HFFc6 (cell line): Measurements from ENCODE around the gene GATA5. TPM values are rescaled to one million over a fixed set of nuclear protein-coding genes. Genes with fewer than 3 reads are reported as not detected.

Experiments
- DNase-seq: peaks from one replicate; pipeline ENCODE4 v3.0.0-alpha.2; 2018
- H3K27ac Mint-ChIP-seq: 2 replicates; pipeline ENCODE4 v1.8.0; 2020; ENCODE audit warnings: mild to moderate bottlenecking, mixed read lengths
- H3K27me3 Mint-ChIP-seq: 2 replicates; pipeline ENCODE4 v1.8.0; 2021; ENCODE audit warnings: mild to moderate bottlenecking, moderate library complexity, mixed read lengths; ENCODE audit not compliant: insufficient read depth
- H3K36me3 Mint-ChIP-seq: 2 replicates; pipeline ENCODE4 v1.8.0; 2021; ENCODE audit warnings: low read depth, mixed read lengths
- H3K4me1 Mint-ChIP-seq: 2 replicates; pipeline ENCODE4 v1.8.0; 2020; ENCODE audit warnings: low read depth, mixed read lengths
- H3K4me3 Mint-ChIP-seq: 2 replicates; pipeline ENCODE4 v1.8.0; 2020; ENCODE audit warnings: mild to moderate bottlenecking, moderate library complexity, mixed read lengths
- H3K9me3 Mint-ChIP-seq: 2 replicates; pipeline ENCODE4 v1.8.0; 2020; ENCODE audit warnings: mild to moderate bottlenecking, mixed read lengths
- total RNA-seq, 6 experiments: library from RNA; stranded (reverse); fragmentation: NEBNext Ultra II Directional; extraction: Animal tissue kit (Norgen Biotek cat#: 25700); gene quantifications; 2 replicates in 1 of 6; 3 replicates in 5 of 6; pipeline ENCODE4 v1.2.3, GENCODE V29; 2021
- TF ChIP-seq, protein P1 (sequence below): fragments of 200-600 bp; sonication (generic); IDR thresholded peaks from 2 replicates; pipeline ENCODE4 v1.5.0; 2021; ENCODE audit warnings: antibody characterized with exemption, mild to moderate bottlenecking

The GATA5 gene
- total RNA-seq, 6 experiments from 2014 or later = not detected

GRCh38 chr20:62515826-62516225 lies 40.0 kb upstream of the GATA5 start:
- no peak for DNase-seq
- TF ChIP-seq, protein P1, sequence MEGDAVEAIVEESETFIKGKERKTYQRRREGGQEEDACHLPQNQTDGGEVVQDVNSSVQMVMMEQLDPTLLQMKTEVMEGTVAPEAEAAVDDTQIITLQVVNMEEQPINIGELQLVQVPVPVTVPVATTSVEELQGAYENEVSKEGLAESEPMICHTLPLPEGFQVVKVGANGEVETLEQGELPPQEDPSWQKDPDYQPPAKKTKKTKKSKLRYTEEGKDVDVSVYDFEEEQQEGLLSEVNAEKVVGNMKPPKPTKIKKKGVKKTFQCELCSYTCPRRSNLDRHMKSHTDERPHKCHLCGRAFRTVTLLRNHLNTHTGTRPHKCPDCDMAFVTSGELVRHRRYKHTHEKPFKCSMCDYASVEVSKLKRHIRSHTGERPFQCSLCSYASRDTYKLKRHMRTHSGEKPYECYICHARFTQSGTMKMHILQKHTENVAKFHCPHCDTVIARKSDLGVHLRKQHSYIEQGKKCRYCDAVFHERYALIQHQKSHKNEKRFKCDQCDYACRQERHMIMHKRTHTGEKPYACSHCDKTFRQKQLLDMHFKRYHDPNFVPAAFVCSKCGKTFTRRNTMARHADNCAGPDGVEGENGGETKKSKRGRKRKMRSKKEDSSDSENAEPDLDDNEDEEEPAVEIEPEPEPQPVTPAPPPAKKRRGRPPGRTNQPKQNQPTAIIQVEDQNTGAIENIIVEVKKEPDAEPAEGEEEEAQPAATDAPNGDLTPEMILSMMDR = no peak
- no peaks in the 10 kb centered on the region for H3K36me3 Mint-ChIP-seq
- no peak overlapping the region for H3K27ac Mint-ChIP-seq
- no peaks in the 10 kb centered on the region for H3K9me3 Mint-ChIP-seq
- no peak overlapping the region for H3K4me3 Mint-ChIP-seq
- H3K27me3 Mint-ChIP-seq = peaks cover 27% of the 10 kb centered on the region
- H3K4me1 Mint-ChIP-seq = no peaks in the 10 kb centered on the region

DNA sequence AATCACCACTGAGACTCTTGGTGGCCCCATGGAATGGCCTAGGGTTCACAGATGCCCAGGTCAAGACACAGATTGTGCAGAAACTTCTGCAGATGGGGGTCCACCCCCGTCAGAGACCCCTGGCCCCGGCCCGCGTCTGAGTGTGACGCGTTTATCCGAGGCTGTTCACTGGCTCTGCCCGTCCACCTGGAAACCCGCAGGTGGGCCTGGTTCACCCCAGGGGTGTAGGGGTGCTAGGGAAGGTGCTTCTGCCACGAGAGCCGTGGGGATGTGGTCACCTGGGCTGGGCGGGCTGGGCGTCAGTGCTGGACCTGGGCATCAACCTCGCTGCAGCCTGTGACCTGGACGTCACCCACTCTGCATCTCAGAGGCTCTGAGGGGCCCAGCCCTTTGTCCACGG lies 39.5 kb upstream of the GATA5 start:
- H3K4me1 Mint-ChIP-seq = no peaks in the 10 kb centered on the region
- TF ChIP-seq, protein P1 = no peak
- peaks cover 27% of the 10 kb centered on the region for H3K27me3 Mint-ChIP-seq
- no peak for DNase-seq
- no peaks in the 10 kb centered on the region for H3K36me3 Mint-ChIP-seq
- H3K9me3 Mint-ChIP-seq = no peaks in the 10 kb centered on the region
- H3K4me3 Mint-ChIP-seq = no peak overlapping the region
- no peak overlapping the region for H3K27ac Mint-ChIP-seq

DNA sequence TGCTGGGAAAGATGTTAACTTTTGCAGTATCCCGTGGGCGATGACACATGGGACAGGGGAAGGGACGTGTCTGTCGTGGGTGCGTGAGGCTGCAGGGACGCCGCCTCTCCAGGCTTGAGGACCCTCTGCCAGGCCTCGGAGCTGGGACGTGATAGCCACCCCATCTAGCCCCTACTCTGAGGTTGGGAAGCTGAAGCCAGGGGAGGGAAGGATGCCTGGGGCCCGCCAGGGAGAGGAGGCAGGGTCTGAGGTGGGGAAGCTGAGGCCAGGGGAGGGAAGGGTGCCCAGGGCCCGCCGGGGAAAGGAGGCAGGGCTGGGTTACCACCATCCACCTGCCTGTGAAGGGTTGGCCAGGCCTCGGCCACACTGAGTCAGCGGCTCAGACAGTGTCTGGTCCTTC lies 38.2 kb upstream of the GATA5 start:
- Mint-ChIP-seq H3K4me1 (no peaks in the 10 kb centered on the region), H3K27me3 (peaks cover 27% of the 10 kb centered on the region), H3K27ac (no peak overlapping the region), H3K36me3 (no peaks in the 10 kb centered on the region), H3K4me3 (no peak overlapping the region), H3K9me3 (no peaks in the 10 kb centered on the region)
- no peak for DNase-seq
- TF ChIP-seq, protein P1 = no peak

DNA sequence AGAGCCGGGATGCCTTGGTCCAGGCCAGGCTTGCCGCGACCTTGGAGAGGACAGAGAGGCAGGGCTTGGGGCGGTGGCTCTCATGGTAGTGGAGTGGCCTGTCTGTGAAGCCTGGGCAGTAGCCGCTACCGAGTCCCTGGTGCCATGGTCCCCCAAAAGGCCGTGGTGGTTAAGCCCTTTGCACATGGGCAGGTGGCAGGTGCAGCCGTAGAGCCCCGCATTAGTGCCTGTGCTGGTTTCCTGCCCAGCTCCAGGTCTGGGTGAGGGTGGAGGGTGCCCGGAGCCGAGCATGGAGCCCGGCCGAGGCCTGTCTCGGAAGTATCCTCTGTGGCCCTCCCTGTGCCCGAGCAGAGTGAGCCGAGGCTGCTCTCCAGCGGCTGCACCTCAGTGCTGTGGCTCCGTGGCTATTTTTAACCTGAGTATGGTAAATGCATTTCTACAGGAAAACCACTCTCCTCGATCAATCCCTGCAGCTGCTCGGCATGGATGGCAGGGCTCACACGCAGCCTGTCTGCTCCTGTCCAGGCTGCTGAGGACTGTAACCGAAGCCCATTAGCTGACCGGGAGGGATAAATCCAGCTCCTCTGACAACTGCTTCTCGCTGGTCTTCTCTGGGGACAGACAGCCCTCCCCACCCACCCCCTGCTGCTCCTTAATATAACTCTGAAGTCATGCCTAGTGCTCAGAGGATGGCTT lies 36.3 kb upstream of the GATA5 start:
- Mint-ChIP-seq H3K4me3 (no peak overlapping the region), H3K4me1 (no peaks in the 10 kb centered on the region), H3K36me3 (no peaks in the 10 kb centered on the region), H3K27ac (no peak overlapping the region), H3K27me3 (peaks cover 31% of the 10 kb centered on the region), H3K9me3 (no peaks in the 10 kb centered on the region)
- no peak for DNase-seq
- TF ChIP-seq, protein P1 = no peak

GRCh38 chr20:62511300-62511914 lies 35.6 kb upstream of the GATA5 start:
- DNase-seq = no peak

More at GRCh38 chr20:62511300-62511914, 35.6 kb upstream of the GATA5 start:
- Mint-ChIP-seq H3K27ac (no peak overlapping the region), H3K27me3 (peaks cover 31% of the 10 kb centered on the region), H3K4me3 (no peak overlapping the region), H3K4me1 (no peaks in the 10 kb centered on the region), H3K9me3 (no peaks in the 10 kb centered on the region), H3K36me3 (no peaks in the 10 kb centered on the region)
- TF ChIP-seq, protein P1 = no peak
